GM11168 (cell line): ENCODE data around the gene PAH.
"Not testable (repeated sequence)": the region's sequence is repeated elsewhere in the genome, so short reads cannot be mapped to it uniquely, and the experiment has no call there.

Experiments
- in situ Hi-C: fragments of 300-500 bp; cut with MboI; formaldehyde crosslinking; loops from one replicate; pipeline ENCODE4 v1.12.0; 2022; ENCODE audit warnings: low sequenced_read_pairs; ENCODE audit not compliant: unreplicated experiment

PAH gene

GRCh38 chr12:102847131-102847530 is 69.9 kb downstream of the PAH start:
- in situ Hi-C loops: no loop called here

DNA sequence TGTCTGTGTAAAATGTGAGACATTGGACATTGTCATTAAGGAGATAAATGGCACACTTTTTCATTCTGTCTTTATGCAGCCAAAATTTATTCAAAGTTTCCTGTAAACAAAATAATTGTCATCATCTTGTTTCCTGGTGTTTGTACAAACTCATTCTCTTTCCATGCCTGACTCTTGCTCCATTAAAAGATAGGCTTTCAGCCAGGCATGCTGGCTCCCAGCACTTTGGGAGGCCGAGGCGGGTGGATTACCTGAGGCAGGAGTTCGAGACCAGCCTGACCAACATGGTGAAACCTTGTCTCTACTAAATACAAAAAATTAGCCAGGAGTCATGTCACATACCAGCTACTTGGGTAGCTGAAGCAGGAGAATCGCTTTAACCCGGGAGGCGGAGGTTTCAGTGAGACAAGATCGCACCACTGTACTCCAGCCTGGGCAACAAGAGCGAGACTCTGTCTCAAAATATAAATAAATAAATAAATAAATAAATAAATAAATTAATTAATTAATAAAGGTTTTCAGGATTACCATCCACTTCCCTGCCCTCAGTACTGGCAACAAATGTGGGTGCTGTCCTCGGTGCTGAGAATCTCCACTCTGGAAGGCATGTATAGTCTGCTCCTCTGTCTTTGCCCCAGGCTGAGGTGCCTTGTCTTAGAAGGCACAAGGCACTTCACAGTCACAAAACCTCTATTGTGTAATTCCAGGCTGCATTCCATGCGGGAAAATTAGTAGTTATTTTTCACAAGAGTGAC is 83.2 kb downstream of the PAH start:
- in situ Hi-C loops: no loop called here

DNA sequence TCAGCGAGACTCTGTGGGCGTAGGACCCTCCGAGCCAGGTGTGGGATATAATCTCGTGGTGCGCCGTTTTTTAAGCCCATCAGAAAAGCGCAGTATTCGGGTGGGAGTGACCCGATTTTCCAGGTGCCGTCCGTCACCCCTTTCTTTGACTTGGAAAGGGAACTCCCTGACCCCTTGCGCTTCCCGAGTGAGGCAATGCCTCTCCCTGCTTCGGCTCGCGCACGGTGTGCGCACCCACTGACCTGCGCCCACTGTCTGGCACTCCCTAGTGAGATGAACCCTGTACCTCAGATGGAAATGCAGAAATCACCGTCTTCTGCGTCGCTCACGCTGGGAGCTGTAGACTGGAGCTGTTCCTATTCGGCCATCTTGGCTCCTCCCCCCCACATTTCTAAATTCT is 84.2 kb downstream of the PAH start:
- in situ Hi-C loops: not testable (repeated sequence)

DNA sequence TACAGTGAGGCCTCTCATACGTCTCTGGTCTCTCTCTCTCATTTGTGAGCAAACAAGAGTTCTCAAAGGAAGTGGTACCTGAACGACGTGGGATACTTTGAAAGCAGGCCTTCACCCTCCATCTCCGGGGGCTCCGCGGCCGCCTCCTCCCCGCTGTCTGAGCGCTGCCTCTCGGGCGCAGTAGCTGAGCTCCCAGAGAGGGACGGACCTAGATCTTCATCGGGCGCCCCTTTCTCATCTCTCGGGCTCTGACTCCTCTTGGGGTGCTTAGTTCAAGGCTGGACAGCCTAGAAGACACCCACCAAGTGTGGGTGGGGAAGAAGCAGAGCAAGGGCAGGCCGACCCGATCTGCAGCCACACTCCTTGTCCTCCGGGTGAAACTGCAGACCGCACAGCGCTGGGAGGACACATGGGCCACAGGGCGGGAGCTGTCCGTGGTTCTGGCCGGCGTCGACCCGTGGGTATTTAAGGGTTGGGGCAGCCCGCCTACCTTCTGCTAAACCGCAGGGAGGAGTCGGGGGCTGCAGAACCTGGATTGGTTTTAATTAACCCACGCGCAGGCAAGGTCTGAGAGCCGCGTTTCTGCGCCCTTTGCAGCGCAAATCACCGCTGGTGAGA is 92.7 kb downstream of the PAH start:
- in situ Hi-C loops: no loop called here

DNA sequence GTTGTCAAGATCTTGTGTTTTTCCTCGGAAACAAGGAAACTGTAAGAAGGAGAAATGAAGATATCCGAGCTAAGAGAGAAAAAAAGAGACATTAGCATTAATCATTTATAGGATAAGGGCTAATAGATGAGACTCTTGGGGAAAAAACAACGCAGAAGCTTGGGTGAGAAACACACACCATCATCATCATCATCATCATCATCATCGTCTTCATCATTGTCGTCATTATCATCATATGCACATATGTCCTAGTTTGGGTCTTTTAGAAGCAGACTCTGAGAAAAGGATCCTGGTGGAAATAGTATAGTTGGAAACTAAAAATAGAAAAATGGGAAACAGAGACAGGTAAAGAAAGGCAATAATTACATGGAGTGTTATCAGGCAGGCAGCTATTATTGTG is 95.9 kb downstream of the PAH start:
- in situ Hi-C loops: no loop called here

- in situ Hi-C loops: no loop called here
Measured at GRCh38 chr12:102816816-102817434, 100.1 kb downstream of the PAH start.

DNA sequence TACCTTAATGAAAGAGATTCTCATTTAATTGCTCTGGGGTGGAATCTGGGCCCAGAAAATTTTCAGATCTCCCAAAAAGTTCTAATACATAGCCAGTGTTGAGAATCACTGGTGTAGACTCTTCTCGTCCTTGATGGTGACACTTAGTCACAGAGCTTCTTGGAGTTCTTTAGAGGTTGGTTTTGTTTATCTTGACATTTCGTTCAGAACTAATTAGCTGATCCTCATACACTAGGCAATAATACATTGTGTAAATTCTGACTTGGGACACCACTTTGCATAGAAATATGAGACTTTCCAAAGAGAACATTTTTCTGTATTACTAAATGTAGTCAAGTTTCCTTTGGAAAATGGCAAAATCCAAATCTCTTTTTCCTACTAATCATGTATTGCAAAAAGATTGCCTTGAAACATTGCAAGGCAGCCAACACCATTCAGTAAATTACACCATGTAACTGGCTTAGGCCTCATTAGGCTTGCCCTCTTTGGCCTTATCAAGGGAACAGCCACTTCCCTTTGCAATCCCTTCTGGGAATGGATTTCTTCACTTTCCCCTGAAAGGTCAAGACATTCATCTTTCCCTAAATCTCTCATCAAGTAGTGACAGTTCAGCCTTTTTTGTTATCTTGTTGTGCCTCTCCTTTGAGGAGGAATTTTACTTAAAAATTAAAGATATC is 102.2 kb downstream of the PAH start:
- in situ Hi-C loops: no loop called here

- in situ Hi-C loops: no loop called here
Measured at GRCh38 chr12:102812344-102812743, 104.7 kb downstream of the PAH start.

GRCh38 chr12:102811110-102811737 is 105.8 kb downstream of the PAH start:
- in situ Hi-C loops: no loop called here

- in situ Hi-C loops: no loop called here
Measured at GRCh38 chr12:102808412-102808811, 108.6 kb downstream of the PAH start.

DNA sequence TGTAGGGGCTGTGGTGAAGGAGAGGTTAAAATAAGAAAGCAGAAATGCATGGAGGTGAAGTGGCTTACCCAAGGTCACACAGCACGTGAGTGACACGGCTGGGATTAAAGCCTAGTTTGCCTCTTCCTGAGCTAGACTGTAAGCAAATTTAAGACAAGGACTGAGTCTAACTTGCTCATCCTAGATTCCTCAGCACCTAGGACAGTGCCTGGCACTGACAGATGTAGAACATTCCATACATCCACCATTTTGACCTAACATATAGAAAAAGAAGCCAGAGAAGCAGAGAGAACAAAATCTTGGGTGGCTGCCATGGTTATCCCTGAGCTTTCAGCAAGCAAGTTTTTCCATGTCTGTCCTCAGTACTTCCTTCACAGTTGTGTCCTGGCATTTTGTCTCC is 110.5 kb downstream of the PAH start:
- in situ Hi-C loops: no loop called here

- in situ Hi-C loops: no loop called here
Measured at GRCh38 chr12:102806110-102806509, 110.9 kb downstream of the PAH start.

GRCh38 chr12:102800565-102800964 is 116.5 kb downstream of the PAH start:
- in situ Hi-C loops: no loop called here

- in situ Hi-C loops: no loop called here
Measured at GRCh38 chr12:102799229-102799628, 117.8 kb downstream of the PAH start.

- in situ Hi-C loops: no loop called here
Measured at GRCh38 chr12:102797528-102797927, 119.5 kb downstream of the PAH start.

GRCh38 chr12:102793921-102794320 is 123.1 kb downstream of the PAH start:
- in situ Hi-C loops: no loop called here
